SK-N-MC (cell line): ENCODE results near the gene CEP290.

Experiments used
- EZH2 ChIP-seq: fragments of 200-600 bp; sonication (generic); IDR thresholded peaks from one replicate; pipeline ENCODE4 v1.6.1; 2017; ENCODE audit warnings: antibody characterized with exemption
- POLR2AphosphoS5 ChIP-seq: IDR thresholded peaks from 2 replicates; pipeline ENCODE4 v1.6.1; 2012; ENCODE audit warnings: mild to moderate bottlenecking, low read depth, low read length, borderline replicate concordance

GRCh38 chr12:88141425-88141773 lies 489 bp downstream of the CEP290 start:
- TF ChIP-seq EZH2 (no peak), POLR2AphosphoS5 (no peak)
